D721Med (cell line): ENCODE measurements around the gene GCN1.
"Not testable (repeated sequence)": the region's sequence is repeated elsewhere in the genome, so short reads cannot be mapped to it uniquely, and the experiment has no call there.

Experiments used
- DNase-seq: peaks from one replicate; pipeline ENCODE4 v3.0.0; 2011; ENCODE audit warnings: low spot score; ENCODE audit not compliant: insufficient read length
- FAIRE-seq: peaks from 2 replicates; lab custom pipeline; 2011; peaks lifted over from hg19 to GRCh38; lab: Jason Lieb, UNC
- TF ChIP-seq, protein P1 (sequence below): IDR thresholded peaks from 2 replicates; pipeline ENCODE4 v1.5.1; 2012; ENCODE audit warnings: mild to moderate bottlenecking, control low read depth; ENCODE audit not compliant: insufficient read depth; ENCODE audit errors: missing control alignments

The GCN1 gene

DNA sequence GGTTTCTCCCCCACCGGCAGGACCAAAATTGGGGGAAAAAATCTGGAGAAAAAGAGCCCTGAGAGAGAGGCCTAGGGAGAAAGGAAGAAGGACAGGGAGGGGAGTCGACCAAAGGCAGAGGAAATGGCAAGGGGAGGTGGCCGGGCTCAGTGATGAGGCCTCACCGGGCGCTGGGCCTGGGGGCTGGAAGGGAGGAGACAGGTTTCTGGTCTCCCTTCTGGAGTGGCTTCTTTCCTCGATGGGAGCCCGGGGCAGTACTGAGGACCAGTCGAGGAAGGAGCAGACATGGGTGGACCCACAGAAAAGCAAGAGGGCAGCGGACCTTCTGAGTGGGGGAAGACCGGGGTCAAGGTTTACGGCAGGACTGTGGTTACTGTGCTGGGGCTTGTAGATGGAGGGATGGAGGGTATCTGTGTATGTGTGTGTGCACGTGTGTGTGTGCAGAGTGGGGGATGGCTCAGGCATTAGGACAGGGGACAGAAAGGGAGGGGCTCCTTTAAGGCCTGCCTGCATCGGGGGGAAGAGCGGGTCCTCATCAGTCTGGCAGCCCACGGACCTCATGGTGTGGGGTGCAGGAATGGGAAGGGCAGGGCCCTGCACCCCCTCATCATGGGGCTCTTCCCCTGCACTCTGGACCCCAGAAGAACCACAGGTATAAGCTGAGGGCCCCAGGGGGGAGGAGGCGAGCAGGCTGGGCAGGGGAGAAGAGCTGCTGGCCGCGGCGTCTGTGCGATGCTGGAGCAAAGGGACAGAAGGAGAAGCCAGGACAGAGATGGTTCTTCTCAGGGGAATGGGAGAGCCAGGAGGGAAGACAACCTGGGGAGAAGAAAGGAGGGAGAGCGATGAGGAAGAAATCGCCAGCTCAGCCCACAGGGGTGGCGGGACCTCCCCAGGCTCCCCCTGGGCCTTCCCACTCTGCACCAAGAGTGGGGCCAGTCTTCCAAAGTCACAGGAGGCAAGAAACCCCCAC lies 21.5 kb upstream of the GCN1 start:
- DNase-seq (no peak), FAIRE-seq (no peak)
- TF ChIP-seq, protein P1, sequence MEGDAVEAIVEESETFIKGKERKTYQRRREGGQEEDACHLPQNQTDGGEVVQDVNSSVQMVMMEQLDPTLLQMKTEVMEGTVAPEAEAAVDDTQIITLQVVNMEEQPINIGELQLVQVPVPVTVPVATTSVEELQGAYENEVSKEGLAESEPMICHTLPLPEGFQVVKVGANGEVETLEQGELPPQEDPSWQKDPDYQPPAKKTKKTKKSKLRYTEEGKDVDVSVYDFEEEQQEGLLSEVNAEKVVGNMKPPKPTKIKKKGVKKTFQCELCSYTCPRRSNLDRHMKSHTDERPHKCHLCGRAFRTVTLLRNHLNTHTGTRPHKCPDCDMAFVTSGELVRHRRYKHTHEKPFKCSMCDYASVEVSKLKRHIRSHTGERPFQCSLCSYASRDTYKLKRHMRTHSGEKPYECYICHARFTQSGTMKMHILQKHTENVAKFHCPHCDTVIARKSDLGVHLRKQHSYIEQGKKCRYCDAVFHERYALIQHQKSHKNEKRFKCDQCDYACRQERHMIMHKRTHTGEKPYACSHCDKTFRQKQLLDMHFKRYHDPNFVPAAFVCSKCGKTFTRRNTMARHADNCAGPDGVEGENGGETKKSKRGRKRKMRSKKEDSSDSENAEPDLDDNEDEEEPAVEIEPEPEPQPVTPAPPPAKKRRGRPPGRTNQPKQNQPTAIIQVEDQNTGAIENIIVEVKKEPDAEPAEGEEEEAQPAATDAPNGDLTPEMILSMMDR: no peak

DNA sequence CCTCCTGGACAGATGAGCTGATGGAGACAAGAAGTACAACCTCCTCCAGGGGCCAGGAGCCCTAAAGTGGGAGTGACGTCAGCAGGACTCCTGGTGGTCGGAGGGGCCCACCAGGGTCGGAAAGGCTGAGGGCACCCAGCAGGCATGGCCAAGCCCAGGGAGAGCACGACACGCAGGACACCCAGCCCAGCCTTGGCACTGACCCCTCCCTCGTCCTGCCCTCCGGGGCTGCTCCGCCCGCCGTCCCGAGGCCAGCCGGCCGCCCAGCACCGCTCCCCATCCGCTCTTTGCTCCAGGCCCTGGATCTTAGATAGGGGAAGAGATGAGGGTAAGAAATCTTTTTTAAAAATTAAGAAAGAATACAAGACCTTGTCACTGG lies 20.8 kb upstream of the GCN1 start:
- TF ChIP-seq, protein P1: no peak
- no peak for DNase-seq
- FAIRE-seq: no peak

GRCh38 chr12:120214626-120215356 lies 20.3 kb upstream of the GCN1 start:
- DNase-seq (no peak), FAIRE-seq (no peak)
- TF ChIP-seq, protein P1: no peak

DNA sequence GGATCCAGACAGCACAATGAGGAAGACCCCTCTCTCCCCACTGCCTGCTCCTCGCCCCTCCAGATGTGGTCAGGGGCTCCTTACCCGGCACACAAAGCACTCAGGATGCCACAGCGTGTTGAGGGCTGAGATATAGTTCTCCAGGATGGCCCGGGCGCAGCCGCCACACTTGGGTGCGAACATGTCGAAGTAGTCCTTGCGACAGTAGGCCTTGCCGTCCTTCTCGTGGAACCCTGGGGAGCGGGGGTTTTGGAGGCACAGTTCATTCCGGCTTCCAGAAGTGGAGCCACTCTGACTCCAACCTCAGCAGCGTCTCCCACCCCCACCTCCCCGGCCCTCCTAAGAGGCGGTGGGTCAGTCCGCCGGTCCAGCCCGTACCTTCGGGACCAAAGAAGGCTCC lies 19.2 kb upstream of the GCN1 start:
- no peak for DNase-seq
- TF ChIP-seq, protein P1: no peak
- no peak for FAIRE-seq

- DNase-seq, FAIRE-seq: not testable (repeated sequence)
These were observed 18.7 kb upstream of the GCN1 start for GRCh38 chr12:120213182-120213581.

- DNase-seq: no peak
- no peak for FAIRE-seq
- TF ChIP-seq, protein P1: no peak
These were observed 17.8 kb upstream of the GCN1 start for GRCh38 chr12:120212301-120212700.

- FAIRE-seq (no peak), DNase-seq (no peak)
- TF ChIP-seq, protein P1: no peak
These were observed 17.4 kb upstream of the GCN1 start for GRCh38 chr12:120211904-120212283.
